ENCODE measurements around the gene ZSWIM7. TPM values are rescaled to one million over a fixed set of nuclear protein-coding genes. Genes with fewer than 3 reads are reported as not detected.
"Not testable (repeated sequence)": the region's sequence is repeated elsewhere in the genome, so short reads cannot be mapped to it uniquely, and the experiment has no call there.

The ZSWIM7 gene
- total and polyA plus RNA-seq, 2 of the 4 experiments (the other 2 are of a cell fraction), result 6.8 to 12.1 TPM

- CTCF ChIA-PET; POLR2A ChIA-PET (ENCODE audit: unreplicated experiment); H3K9ac ChIP-seq (ENCODE audit: low read depth, low read length); H2AK5ac ChIP-seq (ENCODE audit: low read depth, low read length); H3K56ac ChIP-seq (ENCODE audit: extremely low read depth, insufficient read depth, low read length); H3K36me3 ChIP-seq (ENCODE audit: control insufficient read depth, insufficient read depth, low read length); H3K4ac ChIP-seq (ENCODE audit: low read depth, low read length); H4K91ac ChIP-seq (ENCODE audit: insufficient read depth, low read depth, low read length); H3K23ac ChIP-seq (ENCODE audit: low read depth, low read length); DNase-seq; H3K4me3 ChIP-seq (ENCODE audit: insufficient read depth, low read depth, low read length); H2AFZ ChIP-seq (replicated peaks; ENCODE audit: low read length, poor library complexity); intact Hi-C loops (cut with micrococcal nuclease); H3K9me3 ChIP-seq (ENCODE audit: control insufficient read depth, insufficient read depth, low read length); H3K79me1 ChIP-seq (ENCODE audit: low read depth in 1 of 2, low read length in 2 of 2); H3K18ac ChIP-seq (ENCODE audit: low read depth, low read length); H4K8ac ChIP-seq (ENCODE audit: low read depth in 2 of 2, low read length in 2 of 2); H2BK5ac ChIP-seq (ENCODE audit: low read depth, low read length, poor library complexity, severe bottlenecking); H3K9me1 ChIP-seq (ENCODE audit: insufficient read depth, low read length); H3K4me2 ChIP-seq (ENCODE audit: low read depth, low read length); H2AK9ac ChIP-seq (replicated peaks; ENCODE audit: low read depth, low read length, poor library complexity); H3K27ac ChIP-seq (ENCODE audit: insufficient read depth, low read length); H2BK15ac ChIP-seq (ENCODE audit: low read depth, low read length); H3K14ac ChIP-seq (replicated peaks; ENCODE audit: low read depth, low read length); BruUV-seq (replicated peaks); H4K5ac ChIP-seq (ENCODE audit: low read depth, low read length); H4K20me1 ChIP-seq (ENCODE audit: insufficient read depth, low read length); in situ Hi-C loops (cut with MboI; ENCODE audit: low sequenced_read_pairs); H2BK20ac ChIP-seq (ENCODE audit: low read depth, low read length); dilution Hi-C loops (cut with HindIII; ENCODE audit: low sequenced_read_pairs, unreplicated experiment); ATAC-seq (ENCODE audit: low read depth); H3K27me3 ChIP-seq (ENCODE audit: control insufficient read depth, insufficient read depth, low read length); H2BK120ac ChIP-seq (ENCODE audit: low read depth, low read length); H3K4me1 ChIP-seq (ENCODE audit: control insufficient read depth, insufficient read depth, low read length): not testable (repeated sequence)
- no CpG with 5 or more reads among the region's 4 CpGs for WGBS, 2 experiments (ENCODE audit: extremely low coverage in 2 of 2, insufficient read length in 1 of 2)
Measured at GRCh38 chr17:15936481-15936880, 63.0 kb downstream of the ZSWIM7 start.

All from IMR-90 (cell line).